ENCODE measurements around the gene TEX264. TPM values are rescaled to one million over a fixed set of nuclear protein-coding genes. Genes with fewer than 3 reads are reported as not detected.

The TEX264 gene
- total RNA-seq, 1 donor from 2014 or later, result 43.8 TPM

DNA sequence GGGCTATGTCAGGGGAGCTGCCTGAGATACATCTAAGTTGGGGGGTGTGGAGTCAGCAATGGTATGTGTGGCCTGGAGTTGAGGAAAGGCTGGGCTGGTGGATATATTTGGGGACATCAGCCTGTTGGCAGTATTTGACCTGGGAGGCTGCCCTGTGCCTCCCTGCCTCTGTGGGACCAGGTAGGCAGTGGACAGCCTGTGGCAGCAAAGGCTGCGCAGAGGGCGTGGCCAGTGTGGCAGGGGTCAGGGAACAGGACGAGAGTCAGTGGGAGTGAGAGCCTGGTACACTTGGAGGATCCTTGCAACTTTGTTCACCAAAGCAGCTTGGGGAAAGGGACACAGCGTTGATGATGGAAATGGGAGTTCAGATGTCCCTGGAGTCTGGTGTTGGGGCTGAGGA lies 15.0 kb downstream of the TEX264 start:
- Mint-ChIP-seq H3K4me3 (no peak overlapping the region), H3K4me1 (ENCODE audit: unreplicated experiment) (peaks cover 11% of the 10 kb centered on the region), H3K27me3 (no peaks in the 10 kb centered on the region), H3K36me3 (peaks cover 12% of the 10 kb centered on the region), H3K9me3 (no peaks in the 10 kb centered on the region), H3K27ac (peak overlapping the region; percentile 48)
- DNase-seq (ENCODE audit: extremely low spot score, unreplicated experiment), result no peak
- TF ChIP-seq, protein P1, sequence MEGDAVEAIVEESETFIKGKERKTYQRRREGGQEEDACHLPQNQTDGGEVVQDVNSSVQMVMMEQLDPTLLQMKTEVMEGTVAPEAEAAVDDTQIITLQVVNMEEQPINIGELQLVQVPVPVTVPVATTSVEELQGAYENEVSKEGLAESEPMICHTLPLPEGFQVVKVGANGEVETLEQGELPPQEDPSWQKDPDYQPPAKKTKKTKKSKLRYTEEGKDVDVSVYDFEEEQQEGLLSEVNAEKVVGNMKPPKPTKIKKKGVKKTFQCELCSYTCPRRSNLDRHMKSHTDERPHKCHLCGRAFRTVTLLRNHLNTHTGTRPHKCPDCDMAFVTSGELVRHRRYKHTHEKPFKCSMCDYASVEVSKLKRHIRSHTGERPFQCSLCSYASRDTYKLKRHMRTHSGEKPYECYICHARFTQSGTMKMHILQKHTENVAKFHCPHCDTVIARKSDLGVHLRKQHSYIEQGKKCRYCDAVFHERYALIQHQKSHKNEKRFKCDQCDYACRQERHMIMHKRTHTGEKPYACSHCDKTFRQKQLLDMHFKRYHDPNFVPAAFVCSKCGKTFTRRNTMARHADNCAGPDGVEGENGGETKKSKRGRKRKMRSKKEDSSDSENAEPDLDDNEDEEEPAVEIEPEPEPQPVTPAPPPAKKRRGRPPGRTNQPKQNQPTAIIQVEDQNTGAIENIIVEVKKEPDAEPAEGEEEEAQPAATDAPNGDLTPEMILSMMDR (conservative IDR thresholded peaks at IDR 0.05), result no peak

DNA sequence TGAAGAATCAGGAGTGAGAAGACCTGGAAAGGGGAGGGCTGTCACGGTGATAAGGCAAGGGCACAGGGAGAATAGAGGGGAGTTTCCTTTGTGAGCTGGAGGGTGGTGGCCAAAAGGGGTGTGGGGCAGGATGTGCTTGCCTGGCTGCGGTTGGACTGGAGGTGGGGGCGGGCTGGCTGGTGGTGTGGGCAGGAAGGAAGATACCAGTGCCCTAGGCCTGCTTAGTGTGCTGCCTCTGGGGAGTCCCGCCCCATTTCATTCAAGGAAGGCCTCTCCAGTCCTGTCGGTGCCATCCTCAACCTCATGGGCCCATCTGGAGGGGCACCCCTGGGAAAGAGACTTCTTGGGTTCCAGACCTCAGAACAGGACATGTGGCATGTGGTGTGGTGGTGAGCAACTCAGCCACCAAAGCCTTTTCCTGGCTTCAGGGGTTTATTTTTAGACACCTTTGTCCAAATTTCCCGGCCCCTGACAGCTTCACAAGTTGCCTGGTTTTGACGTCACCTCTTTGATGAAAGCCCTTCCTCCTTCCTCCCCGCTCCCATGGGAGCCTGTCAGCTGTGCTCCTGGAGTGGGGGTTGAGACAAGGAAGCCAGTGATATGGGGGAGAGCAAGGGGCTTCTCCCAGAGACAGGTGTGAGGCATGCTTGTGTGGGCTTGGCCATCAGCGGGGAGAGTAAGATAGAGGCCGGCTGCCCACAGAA lies 15.6 kb downstream of the TEX264 start:
- H3K27me3 Mint-ChIP-seq, result no peaks in the 10 kb centered on the region
- H3K4me3 Mint-ChIP-seq, result no peak overlapping the region
- TF ChIP-seq, protein P1 (conservative IDR thresholded peaks at IDR 0.05), result no peak
- H3K4me1 Mint-ChIP-seq (ENCODE audit: unreplicated experiment), result peaks cover 6% of the 10 kb centered on the region
- DNase-seq (ENCODE audit: extremely low spot score, unreplicated experiment), result no peak
- no peak overlapping the region for H3K27ac Mint-ChIP-seq
- H3K36me3 Mint-ChIP-seq, result peaks cover 12% of the 10 kb centered on the region
- H3K9me3 Mint-ChIP-seq, result no peaks in the 10 kb centered on the region

DNA sequence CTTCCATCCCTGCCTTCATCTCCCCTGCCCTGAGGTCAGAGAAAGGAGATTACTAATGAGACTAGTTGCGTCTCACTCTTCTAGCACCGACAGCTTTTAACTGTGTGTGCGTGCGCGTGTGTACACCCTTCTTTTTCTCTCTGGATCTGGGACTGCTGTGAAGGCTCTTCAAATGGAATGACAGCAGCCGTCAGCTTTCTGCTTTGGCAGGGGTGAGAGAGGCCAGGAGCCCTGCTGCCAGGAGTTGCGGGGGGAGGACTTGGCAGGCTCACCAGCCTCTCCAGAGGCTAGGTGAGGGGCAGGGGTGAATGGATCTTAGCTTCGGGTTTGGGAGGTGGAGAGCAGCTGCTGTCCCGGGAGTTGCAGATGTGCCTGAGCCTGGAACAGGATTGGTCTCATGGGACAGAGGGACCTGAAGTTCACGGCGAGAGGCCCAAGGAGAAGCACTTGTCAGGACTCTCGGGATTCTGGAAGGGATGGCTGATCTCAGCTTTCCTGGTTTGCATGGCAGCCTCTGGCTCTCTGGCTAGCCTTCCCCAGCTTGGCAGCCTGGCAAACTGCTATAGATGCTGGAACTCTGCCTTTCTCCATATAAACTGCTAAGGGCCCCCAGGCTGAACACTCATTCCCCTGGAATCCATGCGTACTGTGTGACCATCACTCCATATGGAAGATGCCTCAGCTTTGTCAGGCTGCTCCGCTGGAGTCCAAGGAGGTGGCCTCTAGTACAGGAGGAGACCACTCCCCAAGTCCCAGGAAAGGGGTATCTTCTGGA lies 16.6 kb downstream of the TEX264 start:
- Mint-ChIP-seq H3K4me1 (ENCODE audit: unreplicated experiment) (no peaks in the 10 kb centered on the region), H3K27me3 (no peaks in the 10 kb centered on the region), H3K9me3 (no peaks in the 10 kb centered on the region), H3K4me3 (no peak overlapping the region), H3K36me3 (peaks cover 8% of the 10 kb centered on the region), H3K27ac (no peak overlapping the region)
- TF ChIP-seq, protein P1 (conservative IDR thresholded peaks at IDR 0.05), result no peak
- no peak for DNase-seq (ENCODE audit: extremely low spot score, unreplicated experiment)

DNA sequence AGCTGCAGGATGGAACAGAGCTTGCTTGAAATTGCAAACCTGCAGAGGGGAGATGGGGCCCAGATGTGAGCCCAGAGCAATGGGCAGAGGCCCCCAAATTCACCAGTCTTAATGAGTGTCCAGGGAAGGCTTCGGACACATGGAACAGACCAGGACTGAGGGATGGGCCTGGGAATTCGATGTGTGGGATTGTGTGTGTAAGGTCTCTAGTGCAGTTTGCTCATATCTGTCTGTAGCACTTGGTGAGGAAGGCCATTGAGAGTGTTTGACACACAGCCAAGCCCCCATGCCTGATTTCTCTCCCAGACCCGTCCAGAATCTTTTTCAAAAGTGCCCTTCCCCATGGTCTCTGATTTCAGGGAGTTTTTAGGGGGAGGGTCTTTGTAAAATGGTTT lies 17.2 kb downstream of the TEX264 start:
- Mint-ChIP-seq H3K4me3 (no peak overlapping the region), H3K9me3 (no peaks in the 10 kb centered on the region), H3K27me3 (no peaks in the 10 kb centered on the region), H3K27ac (no peak overlapping the region), H3K4me1 (ENCODE audit: unreplicated experiment) (no peaks in the 10 kb centered on the region), H3K36me3 (peaks cover 8% of the 10 kb centered on the region)
- TF ChIP-seq, protein P1 (conservative IDR thresholded peaks at IDR 0.05), result no peak
- no peak for DNase-seq (ENCODE audit: extremely low spot score, unreplicated experiment)

DNA sequence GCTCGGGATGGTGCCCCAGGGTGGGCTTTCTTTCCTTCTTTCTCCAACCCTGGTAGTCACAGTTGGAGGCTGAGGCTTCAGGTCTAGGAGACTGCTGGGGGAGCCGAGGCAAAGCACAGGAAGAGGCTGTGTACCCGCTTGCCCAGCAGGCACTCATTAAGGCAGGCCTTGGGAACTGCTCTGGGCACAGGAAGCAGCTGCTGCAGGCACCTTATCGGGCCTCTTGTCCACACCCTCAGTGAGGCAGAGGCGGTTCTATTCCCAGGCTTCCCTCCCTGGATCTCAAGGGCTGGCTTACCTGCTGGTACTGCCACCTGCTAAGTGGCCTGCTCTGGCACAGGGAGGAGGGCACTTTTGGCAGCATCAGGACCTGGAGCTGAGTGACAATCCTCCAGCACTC lies 20.0 kb downstream of the TEX264 start:
- H3K9me3 Mint-ChIP-seq, result no peaks in the 10 kb centered on the region
- TF ChIP-seq, protein P1 (conservative IDR thresholded peaks at IDR 0.05), result no peak
- H3K4me3 Mint-ChIP-seq, result no peak overlapping the region
- no peak overlapping the region for H3K27ac Mint-ChIP-seq
- DNase-seq (ENCODE audit: extremely low spot score, unreplicated experiment), result no peak
- peaks cover 2% of the 10 kb centered on the region for H3K36me3 Mint-ChIP-seq
- no peaks in the 10 kb centered on the region for H3K4me1 Mint-ChIP-seq (ENCODE audit: unreplicated experiment)
- no peaks in the 10 kb centered on the region for H3K27me3 Mint-ChIP-seq

Data from type B pancreatic cell (in vitro differentiated cells).